Activated CD4-positive, alpha-beta T cell treated with anti-CD3 and anti-CD28 coated beads for 24 hours (primary cell): ENCODE measurements around the gene FSIP1.
"Not testable (repeated sequence)": the region's sequence is repeated elsewhere in the genome, so short reads cannot be mapped to it uniquely, and the experiment has no call there.

Experiments
- DNase-seq, 2 donors: peaks; one replicate each; pipeline ENCODE4 v3.0.0-alpha.2; 2020; ENCODE audit warnings: low read depth in 2 of 2

Gene FSIP1

DNA sequence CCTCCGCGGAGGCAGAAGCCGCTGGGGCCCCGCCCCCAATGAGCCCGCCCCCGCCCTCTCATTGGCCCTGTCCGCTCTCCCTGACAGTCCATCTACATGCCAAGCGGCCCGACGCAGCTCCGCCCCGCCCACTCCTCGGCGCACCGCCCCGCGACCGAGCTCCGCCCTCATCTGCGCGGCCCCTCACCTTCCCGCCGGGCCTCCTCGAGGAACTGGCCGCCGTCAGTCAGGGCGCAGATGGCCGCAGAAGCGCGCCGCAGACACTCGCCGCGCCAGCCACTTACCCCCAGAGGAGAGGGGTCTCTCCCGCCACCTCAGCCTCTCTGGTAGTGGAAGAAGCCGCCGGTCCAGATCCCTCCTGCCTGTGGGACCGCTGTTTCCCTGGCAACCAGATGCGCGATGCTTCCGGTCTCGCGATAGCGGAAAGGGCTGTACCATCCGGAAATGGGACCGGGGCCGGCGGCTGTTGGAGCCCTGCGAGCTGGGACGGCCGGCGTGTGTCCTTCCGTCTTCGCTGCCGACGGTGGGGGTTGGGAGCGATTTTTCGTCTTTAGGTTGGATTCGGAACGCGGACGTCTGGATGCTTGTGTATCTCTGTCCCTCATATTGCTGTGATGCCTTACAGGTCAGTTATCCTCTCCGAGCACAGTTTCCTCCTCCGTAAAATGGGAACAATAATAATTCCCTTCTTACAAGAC lies at the start of gene FSIP1:
FSIP1 (minus strand) TSS at position 401 of the 698 bp plus-strand sequence. CDS start 6,317 bp downstream, outside the sequence.
- DNase-seq: peak; percentile 89 to 94

DNA sequence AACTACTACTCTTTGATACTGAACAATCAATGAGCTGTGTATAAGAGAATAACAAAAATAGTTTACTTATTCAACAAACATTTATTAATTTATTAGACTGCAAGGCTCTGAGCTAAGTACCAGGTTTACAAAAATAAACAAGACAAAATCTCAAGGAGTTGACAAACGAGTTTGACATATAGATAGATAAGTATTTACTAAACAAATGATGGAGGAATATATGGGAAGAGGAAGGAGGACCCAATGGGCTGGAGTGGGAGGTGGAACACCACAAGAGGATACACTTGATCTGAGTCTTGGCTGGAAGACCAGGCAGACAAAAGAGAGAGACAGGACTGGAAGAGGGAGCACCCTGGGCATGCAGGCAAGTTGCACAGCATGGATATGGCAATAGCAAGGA lies 47.5 kb upstream of the FSIP1 start:
- no peak for DNase-seq

DNA sequence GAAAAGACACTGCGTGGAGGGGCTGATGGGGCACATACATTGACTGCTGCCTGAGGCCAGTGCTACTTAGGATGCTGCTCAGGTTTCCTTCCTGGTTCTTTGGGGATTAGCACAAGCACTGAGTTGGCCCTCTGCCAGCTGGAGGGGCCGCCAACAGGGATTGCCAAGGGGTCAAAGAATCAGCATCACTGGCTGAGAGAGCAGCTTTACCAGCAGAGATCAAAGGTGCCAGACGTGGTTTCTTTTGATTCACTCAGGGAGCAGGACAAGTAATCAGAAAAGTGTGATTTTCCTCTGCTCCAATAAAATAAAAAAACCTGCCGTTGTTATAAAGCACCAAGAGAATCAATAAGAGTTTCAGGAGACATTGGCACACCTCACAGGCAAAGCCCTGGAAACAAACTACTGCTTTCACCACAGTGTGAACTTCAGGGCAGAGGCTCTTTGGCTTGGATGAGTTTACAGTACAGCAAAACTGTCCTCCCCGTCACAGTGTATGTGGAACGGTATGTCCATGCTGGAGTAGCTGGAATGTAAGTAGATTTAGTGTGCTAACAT lies 45.8 kb upstream of the FSIP1 start:
- no peak for DNase-seq

DNA sequence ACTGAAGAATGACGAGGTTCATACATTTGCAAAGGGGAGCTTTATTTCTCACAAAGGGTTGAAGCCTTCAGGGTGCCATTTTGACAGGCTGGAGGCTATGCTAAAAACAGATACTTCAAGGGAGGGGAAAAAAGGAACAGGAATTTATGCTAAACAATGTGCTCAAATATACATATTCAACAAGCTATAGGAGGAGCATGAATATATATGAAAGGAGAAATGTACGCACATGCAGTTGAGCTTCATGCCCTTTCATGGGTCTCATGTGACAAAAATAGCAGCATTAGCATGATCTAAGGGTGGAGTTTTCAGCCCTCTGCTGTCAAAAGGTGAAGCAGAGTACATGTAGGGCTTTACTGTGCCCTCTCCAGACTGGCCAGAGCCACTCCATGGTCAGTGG lies 44.3 kb upstream of the FSIP1 start:
- no peak for DNase-seq

- no peak for DNase-seq
Measured at GRCh38 chr15:39823634-39824033, 41.0 kb upstream of the FSIP1 start.

GRCh38 chr15:39820050-39820602 lies 37.5 kb upstream of the FSIP1 start:
- DNase-seq: no peak

GRCh38 chr15:39819533-39819932 lies 36.9 kb upstream of the FSIP1 start:
- DNase-seq: no peak

DNA sequence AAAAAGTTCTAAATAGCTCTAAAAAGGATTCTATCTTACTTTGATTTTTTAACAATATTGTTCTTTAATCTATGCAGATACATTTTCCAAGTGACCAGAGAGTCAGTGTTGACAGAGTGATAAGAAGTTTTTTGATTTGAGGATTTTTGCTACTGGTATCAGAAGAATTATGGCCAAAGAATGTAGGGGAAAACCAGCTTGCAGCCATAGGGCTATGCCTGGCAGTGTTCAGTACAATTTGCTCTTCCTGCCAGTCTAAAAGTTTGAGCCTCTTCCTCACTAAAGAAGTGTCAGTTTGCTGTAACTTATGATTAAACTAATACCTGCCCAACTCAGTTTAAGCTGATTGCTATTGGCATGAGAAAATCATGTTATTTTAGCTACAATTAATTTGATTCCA lies 35.3 kb upstream of the FSIP1 start:
- DNase-seq: no peak

GRCh38 chr15:39814489-39814888 lies 31.8 kb upstream of the FSIP1 start:
- no peak for DNase-seq

GRCh38 chr15:39812651-39813050 lies 30.0 kb upstream of the FSIP1 start:
- not testable (repeated sequence) for DNase-seq

- DNase-seq: no peak
Measured at GRCh38 chr15:39808909-39809308, 26.3 kb upstream of the FSIP1 start.

GRCh38 chr15:39807791-39808190 lies 25.1 kb upstream of the FSIP1 start:
- DNase-seq: no peak

- no peak for DNase-seq
Measured at GRCh38 chr15:39804026-39804425, 21.4 kb upstream of the FSIP1 start.

GRCh38 chr15:39803016-39803415 lies 20.4 kb upstream of the FSIP1 start:
- no peak for DNase-seq

- DNase-seq: no peak
Measured at GRCh38 chr15:39801641-39802309, 19.1 kb upstream of the FSIP1 start.

- no peak for DNase-seq
Measured at GRCh38 chr15:39799552-39800011, 16.9 kb upstream of the FSIP1 start.

DNA sequence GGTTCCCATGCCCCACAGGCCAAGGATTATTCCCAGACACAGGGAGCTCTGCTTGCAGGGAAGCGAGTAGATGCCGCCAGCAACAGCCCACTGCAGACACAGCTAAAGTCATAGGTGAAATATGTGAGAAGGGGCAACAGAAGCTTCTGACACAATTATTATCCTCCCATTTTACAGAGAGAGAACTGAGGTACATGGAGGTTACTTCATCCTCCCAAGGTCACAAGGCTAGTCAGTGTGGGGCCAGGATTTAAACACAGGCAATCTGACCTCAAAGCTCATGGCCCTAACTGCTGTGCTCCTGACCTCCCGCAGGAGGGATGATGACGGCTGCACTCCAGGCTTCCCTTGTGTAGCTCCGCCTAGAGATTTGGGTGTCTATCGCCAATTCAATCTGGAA lies 15.7 kb upstream of the FSIP1 start:
- no peak for DNase-seq

- DNase-seq: no peak
Measured at GRCh38 chr15:39797407-39797806, 14.8 kb upstream of the FSIP1 start.

DNA sequence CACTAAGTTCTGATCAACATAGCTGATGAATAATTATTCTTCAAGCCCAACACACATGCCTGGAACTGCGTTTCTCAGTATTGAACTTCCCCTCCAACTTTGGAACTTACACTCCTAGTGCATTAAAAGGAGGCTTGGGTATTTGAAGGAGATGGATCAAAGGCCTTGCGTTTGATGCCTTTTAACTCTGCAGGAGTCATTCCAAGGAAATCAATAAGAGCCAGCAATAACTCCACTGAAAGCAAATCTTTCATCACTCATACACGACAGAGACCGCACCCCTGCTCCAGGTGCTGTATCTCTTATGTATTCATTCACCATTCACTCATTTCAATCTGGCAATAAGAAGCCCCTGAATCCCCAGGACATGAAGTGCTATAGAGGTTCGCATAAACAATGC lies 14.0 kb upstream of the FSIP1 start:
- DNase-seq: no peak

DNA sequence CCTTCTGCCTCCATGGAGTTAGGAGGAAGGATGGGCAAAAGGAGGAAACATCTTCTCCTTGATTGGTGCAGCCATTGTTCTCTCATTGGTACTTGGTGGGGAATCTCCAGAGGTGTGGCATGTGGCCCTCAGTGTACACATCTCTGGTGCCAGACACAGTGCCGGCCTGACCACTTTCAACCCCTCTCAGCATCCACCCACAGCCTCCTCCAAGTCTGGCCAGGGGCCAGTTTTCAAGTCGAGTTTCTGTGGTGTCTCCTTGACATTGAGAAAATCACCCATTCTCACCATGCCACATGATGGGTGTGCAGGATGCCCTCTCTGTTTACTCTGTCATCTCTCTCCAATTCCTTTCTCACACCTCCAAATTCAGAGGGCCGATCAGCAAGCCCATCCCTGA lies 12.8 kb upstream of the FSIP1 start:
- no peak for DNase-seq

- no peak for DNase-seq
Measured at GRCh38 chr15:39794954-39795353, 12.3 kb upstream of the FSIP1 start.

GRCh38 chr15:39793923-39794322 lies 11.3 kb upstream of the FSIP1 start:
- DNase-seq: no peak

- DNase-seq: no peak
Measured at GRCh38 chr15:39792844-39793335, 10.2 kb upstream of the FSIP1 start.
